CD4-positive, alpha-beta T cell treated with Interleukin-21 for 1 hour (primary cell): ENCODE data around the gene SSPN.
A peak's percentile ranks its signal among the peaks of the same experiment; 100 is the strongest.

ENCODE experiments used
- DNase-seq: peaks from one replicate; pipeline ENCODE4 v3.0.0-alpha.2; 2020

The SSPN gene

GRCh38 chr12:26268841-26269561 is 73.6 kb downstream of the SSPN start:
- DNase-seq = no peak

GRCh38 chr12:26269562-26270284 is 74.3 kb downstream of the SSPN start:
- no peak for DNase-seq

GRCh38 chr12:26271024-26271423 is 75.7 kb downstream of the SSPN start:
- DNase-seq = no peak

GRCh38 chr12:26271889-26272492 is 76.6 kb downstream of the SSPN start:
- no peak for DNase-seq

- DNase-seq = no peak
These were observed 77.5 kb downstream of the SSPN start for GRCh38 chr12:26272851-26273250.

- no peak for DNase-seq
These were observed 78.4 kb downstream of the SSPN start for GRCh38 chr12:26273811-26274210.

- peak; percentile 28 for DNase-seq
These were observed 79.3 kb downstream of the SSPN start for GRCh38 chr12:26274441-26275312.

GRCh38 chr12:26275313-26276131 is 80.1 kb downstream of the SSPN start:
- no peak for DNase-seq

GRCh38 chr12:26276709-26277108 is 81.3 kb downstream of the SSPN start:
- DNase-seq = no peak

- DNase-seq = no peak
These were observed 82.3 kb downstream of the SSPN start for GRCh38 chr12:26277506-26278246.

GRCh38 chr12:26278266-26278665 is 82.9 kb downstream of the SSPN start:
- no peak for DNase-seq

GRCh38 chr12:26278666-26279065 is 83.3 kb downstream of the SSPN start:
- DNase-seq = no peak

GRCh38 chr12:26279091-26279490 is 83.7 kb downstream of the SSPN start:
- DNase-seq = no peak

GRCh38 chr12:26279908-26280307 is 84.5 kb downstream of the SSPN start:
- no peak for DNase-seq

- DNase-seq = no peak
These were observed 85.5 kb downstream of the SSPN start for GRCh38 chr12:26280869-26281268.

GRCh38 chr12:26281320-26281719 is 85.9 kb downstream of the SSPN start:
- DNase-seq = no peak

GRCh38 chr12:26282339-26282940 is 87.1 kb downstream of the SSPN start:
- no peak for DNase-seq

GRCh38 chr12:26283046-26283445 is 87.7 kb downstream of the SSPN start:
- DNase-seq = no peak

GRCh38 chr12:26283617-26284016 is 88.2 kb downstream of the SSPN start:
- no peak for DNase-seq

GRCh38 chr12:26285401-26285800 is 90.0 kb downstream of the SSPN start:
- DNase-seq = no peak

- no peak for DNase-seq
These were observed 90.8 kb downstream of the SSPN start for GRCh38 chr12:26286186-26286585.
